GM19452 (cell line): ENCODE data around the gene ATP5F1D.

Experiments used
- ATAC-seq: cut with Tn5 transposase; IDR thresholded peaks from one replicate; pipeline ENCODE4 v1.9.1; 2021; ENCODE audit not compliant: unreplicated experiment

Gene ATP5F1D

GRCh38 chr19:1231729-1232637, 9.6 kb upstream of the ATP5F1D start:
- no peak for ATAC-seq

GRCh38 chr19:1232652-1233072, 8.9 kb upstream of the ATP5F1D start:
- ATAC-seq, result no peak

- ATAC-seq, result no peak
Observed at GRCh38 chr19:1233115-1233667, 8.4 kb upstream of the ATP5F1D start.

GRCh38 chr19:1234051-1234954, 7.2 kb upstream of the ATP5F1D start:
- ATAC-seq, result no peak

- ATAC-seq, result no peak
Observed at GRCh38 chr19:1234955-1235380, 6.6 kb upstream of the ATP5F1D start.

- no peak for ATAC-seq
Observed at GRCh38 chr19:1235625-1236538, 5.7 kb upstream of the ATP5F1D start.

- ATAC-seq, result no peak
Observed at GRCh38 chr19:1236576-1236975, 5.0 kb upstream of the ATP5F1D start.

GRCh38 chr19:1237027-1237659, 4.4 kb upstream of the ATP5F1D start:
- no peak for ATAC-seq

- no peak for ATAC-seq
Observed at GRCh38 chr19:1237754-1238368, 3.7 kb upstream of the ATP5F1D start, which contains the start of gene CBARP. Gene CBARP, minus strand, starts transcription at chr19:1238005. Its CDS starts 1,905 bp downstream, at chr19:1236100.

- no peak for ATAC-seq
Observed at GRCh38 chr19:1238369-1239303, 2.9 kb upstream of the ATP5F1D start.

- ATAC-seq, result no peak
Observed at GRCh38 chr19:1239420-1239795, 2.1 kb upstream of the ATP5F1D start.

GRCh38 chr19:1239796-1240737, 1.5 kb upstream of the ATP5F1D start:
- no peak for ATAC-seq

GRCh38 chr19:1240925-1241324, 626 bp upstream of the ATP5F1D start:
- no peak for ATAC-seq

- no peak for ATAC-seq
Observed at GRCh38 chr19:1243768-1244692, 2.5 kb downstream of the ATP5F1D start.

- ATAC-seq, result no peak
Observed at GRCh38 chr19:1244693-1245451, 3.3 kb downstream of the ATP5F1D start.
